Measurements from ENCODE around the gene C11orf71.

- TF ChIP-seq POLR2AphosphoS5 (IDR thresholded peaks at IDR 0.05) (no peak), CTCF (IDR thresholded peaks at IDR 0.05) (no peak), POLR2A (IDR thresholded peaks at IDR 0.05) (no peak)
Observed at GRCh38 chr11:114395736-114396135, 4.6 kb downstream of the C11orf71 start.
